Hepatocyte (in vitro differentiated cells): ENCODE data around the gene CASS4. TPM values are rescaled to one million over a fixed set of nuclear protein-coding genes. Genes with fewer than 3 reads are reported as not detected.

Source experiments
- DNase-seq: peaks from one replicate; pipeline ENCODE4 v3.0.0-alpha.2; 2016; ENCODE audit warnings: low spot score
- H2AFZ ChIP-seq: fragments of 200-600 bp; sonication (generic); 2 replicates; pipeline ENCODE4 v1.6.0; 2016; ENCODE audit warnings: antibody characterized with exemption, mild to moderate bottlenecking
- H3K27ac ChIP-seq: fragments of 200-600 bp; sonication (generic); 2 replicates; pipeline ENCODE4 v1.5.1; 2016; ENCODE audit warnings: mild to moderate bottlenecking
- H3K27me3 ChIP-seq: fragments of 200-600 bp; sonication (generic); 2 replicates; pipeline ENCODE4 v1.6.1; 2016
- H3K36me3 ChIP-seq: fragments of 200-600 bp; sonication (generic); replicated peaks from 2 replicates; pipeline ENCODE4 v1.5.1; 2016; ENCODE audit warnings: low read depth; ENCODE audit not compliant: insufficient read depth
- H3K4me1 ChIP-seq: fragments of 200-600 bp; sonication (generic); 2 replicates; pipeline ENCODE4 v1.5.1; 2016; ENCODE audit warnings: mild to moderate bottlenecking, moderate library complexity; ENCODE audit not compliant: insufficient read depth
- H3K4me2 ChIP-seq: fragments of 200-600 bp; sonication (generic); 2 replicates; pipeline ENCODE4 v1.6.0; 2016
- H3K4me3 ChIP-seq: fragments of 200-600 bp; sonication (generic); 2 replicates; pipeline ENCODE4 v1.5.1; 2016; ENCODE audit warnings: mild to moderate bottlenecking
- H3K79me2 ChIP-seq: fragments of 200-600 bp; sonication (generic); 2 replicates; pipeline ENCODE4 v1.6.0; 2017; ENCODE audit warnings: mild to moderate bottlenecking
- H3K9me2 ChIP-seq: fragments of 200-600 bp; sonication (generic); replicated peaks from 2 replicates; pipeline ENCODE4 v1.6.0; 2017; ENCODE audit warnings: mild to moderate bottlenecking; ENCODE audit not compliant: insufficient read depth
- H3K9me3 ChIP-seq: fragments of 200-600 bp; sonication (generic); 2 replicates; pipeline ENCODE4 v1.5.1; 2016; ENCODE audit warnings: low read depth, mild to moderate bottlenecking
- H4K20me1 ChIP-seq: fragments of 200-600 bp; sonication (generic); 2 replicates; pipeline ENCODE4 v1.6.0; 2016; ENCODE audit warnings: mild to moderate bottlenecking; ENCODE audit not compliant: insufficient read depth, poor library complexity, severe bottlenecking
- CTCF ChIP-seq: fragments of 200-600 bp; sonication (generic); IDR thresholded peaks from 2 replicates; pipeline ENCODE4 v1.5.1; 2016; ENCODE audit warnings: antibody characterized with exemption, mild to moderate bottlenecking; ENCODE audit not compliant: poor library complexity
- EZH2 ChIP-seq: fragments of 200-600 bp; sonication (generic); IDR thresholded peaks from 2 replicates; pipeline ENCODE4 v1.6.1; 2016; ENCODE audit warnings: antibody characterized with exemption, mild to moderate bottlenecking, borderline replicate concordance
- EZH2phosphoT487 ChIP-seq: fragments of 200-600 bp; sonication (generic); IDR thresholded peaks from one replicate; pipeline ENCODE4 v1.6.1; 2018; ENCODE audit warnings: antibody characterized with exemption, mild to moderate bottlenecking, low read depth, moderate library complexity; ENCODE audit not compliant: unreplicated experiment, severe bottlenecking
- WGBS: methylation state at CpG from one replicate; pipeline ENCODE4 v1.1.6; 2016; ENCODE audit warnings: low lambda C conversion rate; ENCODE audit errors: missing lambda C conversion rate; 5-methylcytosine and 5-hydroxymethylcytosine counted together
- polyA plus RNA-seq: library from polyadenylated mRNA; unstranded; fragments of >200 nt; fragmentation: Nextera tagmentation; extraction: Ambion mirVana; gene quantifications from 2 replicates; pipeline ENCODE4 v1.2.1, GENCODE V29; 2016
- total RNA-seq: library from RNA; depleted of rRNA; stranded (reverse); fragments of >200 nt; gene quantifications from 2 replicates; pipeline ENCODE4 v1.2.3, GENCODE V29; 2014

CASS4 gene
- total and polyA plus RNA-seq, 2 experiments from 2014 or later: 0.13 TPM; not detected in 1

- Histone ChIP-seq H3K4me1 (peaks cover 11% of the 10 kb centered on the region), H3K4me2 (no peak overlapping the region), H3K9me3 (no peaks in the 10 kb centered on the region), H3K36me3 (no peaks in the 10 kb centered on the region), H2AFZ (no peak overlapping the region), H3K9me2 (no peaks in the 10 kb centered on the region), H4K20me1 (no peaks in the 10 kb centered on the region), H3K27me3 (no peaks in the 10 kb centered on the region), H3K4me3 (no peak overlapping the region), H3K27ac (no peak overlapping the region), H3K79me2 (no peaks in the 10 kb centered on the region)
- WGBS: 94% methylated on average over 17 of the region's 17 CpGs
- DNase-seq: no peak
- TF ChIP-seq CTCF (no peak), EZH2phosphoT487 (no peak), EZH2 (no peak)
Observed at GRCh38 chr20:56442389-56443365, 30.6 kb downstream of the CASS4 start.

- Histone ChIP-seq H3K27ac (no peak overlapping the region), H3K9me3 (no peaks in the 10 kb centered on the region), H3K79me2 (no peaks in the 10 kb centered on the region), H3K36me3 (no peaks in the 10 kb centered on the region), H3K27me3 (no peaks in the 10 kb centered on the region), H3K4me1 (peaks cover 11% of the 10 kb centered on the region), H2AFZ (no peak overlapping the region), H3K4me3 (no peak overlapping the region), H3K9me2 (no peaks in the 10 kb centered on the region), H4K20me1 (no peaks in the 10 kb centered on the region), H3K4me2 (no peak overlapping the region)
- TF ChIP-seq CTCF (no peak), EZH2phosphoT487 (no peak), EZH2 (no peak)
- WGBS: 81% methylated on average over 27 of the region's 27 CpGs
- no peak for DNase-seq
Observed at GRCh38 chr20:56443654-56444540, 31.8 kb downstream of the CASS4 start.

GRCh38 chr20:56445130-56445529 lies 33.1 kb downstream of the CASS4 start:
- H3K27me3 ChIP-seq: no peaks in the 10 kb centered on the region
- DNase-seq: no peak
- WGBS: 86% methylated on average over 3 of the region's 3 CpGs
- no peaks in the 10 kb centered on the region for H3K9me2 ChIP-seq
- no peaks in the 10 kb centered on the region for H4K20me1 ChIP-seq
- no peak overlapping the region for H3K4me3 ChIP-seq
- H3K4me2 ChIP-seq: no peak overlapping the region
- no peaks in the 10 kb centered on the region for H3K9me3 ChIP-seq
- H3K27ac ChIP-seq: no peak overlapping the region
- no peaks in the 10 kb centered on the region for H3K36me3 ChIP-seq
- H2AFZ ChIP-seq: no peak overlapping the region
- TF ChIP-seq EZH2phosphoT487: no peak
- no peak for TF ChIP-seq EZH2
- TF ChIP-seq CTCF: no peak
- peaks cover 1% of the 10 kb centered on the region for H3K4me1 ChIP-seq
- no peaks in the 10 kb centered on the region for H3K79me2 ChIP-seq
